PC-9 (cell line): ENCODE results near the gene FAM53A. TPM values are rescaled to one million over a fixed set of nuclear protein-coding genes. Genes with fewer than 3 reads are reported as not detected.

Experiments
- BruUV-seq: library from RNA; stranded (reverse); fragments of 400-500 nt; replicated peaks from 2 replicates; lab custom pipeline; 2021; lab: Mats Ljungman, UMichigan
- CTCF ChIA-PET: fragments of 300-600 bp; sonication (Branson Sonifier 250); formaldehyde crosslinking; loops from one replicate; lab custom pipeline; 2022; ENCODE audit warnings: antibody characterized with exemption; lab: Charles Lee
- POLR2A ChIA-PET: fragments of 300-600 bp; sonication (Branson Sonifier 250); formaldehyde crosslinking; loops from one replicate; lab custom pipeline; 2022; ENCODE audit warnings: antibody characterized with exemption; ENCODE audit not compliant: unreplicated experiment; lab: Charles Lee
- DNase-seq, 2 experiments: peaks; one replicate each; pipeline versions ENCODE4 v3.0.0 to v3.0.0-alpha.2; 2015 to 2022; ENCODE audit warnings: mixed read lengths in 1 of 2
- H2AFZ ChIP-seq: fragments of 200-600 bp; sonication (generic); 2 replicates; pipeline ENCODE4 v1.8.1; 2017; ENCODE audit warnings: antibody characterized with exemption
- H3F3A ChIP-seq: fragments of 200-600 bp; sonication (generic); 2 replicates; pipeline ENCODE4 v1.8.1; 2017; ENCODE audit warnings: antibody characterized with exemption, mild to moderate bottlenecking, low read depth; ENCODE audit not compliant: insufficient read depth
- H3K27ac ChIP-seq: fragments of 200-600 bp; sonication (generic); 2 replicates; pipeline ENCODE4 v1.6.1; 2016; ENCODE audit warnings: mixed run types
- H3K27me3 ChIP-seq: fragments of 200-600 bp; sonication (generic); 2 replicates; pipeline ENCODE4 v1.6.1; 2016; ENCODE audit warnings: low read depth, mixed run types; ENCODE audit not compliant: insufficient read depth
- H3K36me3 ChIP-seq: fragments of 200-600 bp; sonication (generic); 2 replicates; pipeline ENCODE4 v1.6.1; 2016; ENCODE audit warnings: low read depth, mixed run types
- H3K4me1 ChIP-seq: fragments of 200-600 bp; sonication (generic); replicated peaks from 2 replicates; pipeline ENCODE4 v1.6.1; 2016; ENCODE audit warnings: mixed run types; ENCODE audit not compliant: insufficient read depth
- H3K4me2 ChIP-seq: fragments of 200-600 bp; sonication (generic); 2 replicates; pipeline ENCODE4 v1.6.1; 2017; ENCODE audit warnings: mixed run types
- H3K4me3 ChIP-seq: fragments of 200-600 bp; sonication (generic); 2 replicates; pipeline ENCODE4 v1.6.1; 2016; ENCODE audit warnings: mixed run types
- H3K79me2 ChIP-seq: fragments of 200-600 bp; sonication (generic); 2 replicates; pipeline ENCODE4 v1.6.1; 2017; ENCODE audit warnings: low read depth, mixed run types
- H3K9me2 ChIP-seq: fragments of 200-600 bp; sonication (generic); 2 replicates; pipeline ENCODE4 v1.8.1; 2017; ENCODE audit warnings: mild to moderate bottlenecking; ENCODE audit not compliant: insufficient read depth
- H3K9me3 ChIP-seq: fragments of 200-600 bp; sonication (generic); 2 replicates; pipeline ENCODE4 v1.8.1; 2016; ENCODE audit warnings: low read depth; ENCODE audit not compliant: insufficient read depth
- H4K20me1 ChIP-seq: fragments of 200-600 bp; sonication (generic); 2 replicates; pipeline ENCODE4 v1.8.1; 2017; ENCODE audit not compliant: insufficient read depth
- EZH2 ChIP-seq: fragments of 200-600 bp; sonication (generic); IDR thresholded peaks from 2 replicates; pipeline ENCODE4 v1.8.0; 2017; ENCODE audit warnings: antibody characterized with exemption, low read depth
- intact Hi-C: fragments of 100-400 bp; cut with micrococcal nuclease; formaldehyde crosslinking; loops from one replicate; pipeline ENCODE4 v1.10.0; 2022; ENCODE audit not compliant: unreplicated experiment
- total RNA-seq: library from RNA; stranded (reverse); gene quantifications from 2 replicates; pipeline ENCODE4 v1.2.3, GENCODE V29; 2021
- TF ChIP-seq, protein P1 (sequence below): fragments of 200-600 bp; sonication (generic); conservative IDR thresholded peaks from 2 replicates; pipeline ENCODE4 v1.6.1; 2017; ENCODE audit warnings: mixed run types, antibody characterized with exemption, mild to moderate bottlenecking, moderate library complexity

Gene FAM53A
- total RNA-seq, 1 experiment from 2014 or later, result 4.0 TPM

DNA sequence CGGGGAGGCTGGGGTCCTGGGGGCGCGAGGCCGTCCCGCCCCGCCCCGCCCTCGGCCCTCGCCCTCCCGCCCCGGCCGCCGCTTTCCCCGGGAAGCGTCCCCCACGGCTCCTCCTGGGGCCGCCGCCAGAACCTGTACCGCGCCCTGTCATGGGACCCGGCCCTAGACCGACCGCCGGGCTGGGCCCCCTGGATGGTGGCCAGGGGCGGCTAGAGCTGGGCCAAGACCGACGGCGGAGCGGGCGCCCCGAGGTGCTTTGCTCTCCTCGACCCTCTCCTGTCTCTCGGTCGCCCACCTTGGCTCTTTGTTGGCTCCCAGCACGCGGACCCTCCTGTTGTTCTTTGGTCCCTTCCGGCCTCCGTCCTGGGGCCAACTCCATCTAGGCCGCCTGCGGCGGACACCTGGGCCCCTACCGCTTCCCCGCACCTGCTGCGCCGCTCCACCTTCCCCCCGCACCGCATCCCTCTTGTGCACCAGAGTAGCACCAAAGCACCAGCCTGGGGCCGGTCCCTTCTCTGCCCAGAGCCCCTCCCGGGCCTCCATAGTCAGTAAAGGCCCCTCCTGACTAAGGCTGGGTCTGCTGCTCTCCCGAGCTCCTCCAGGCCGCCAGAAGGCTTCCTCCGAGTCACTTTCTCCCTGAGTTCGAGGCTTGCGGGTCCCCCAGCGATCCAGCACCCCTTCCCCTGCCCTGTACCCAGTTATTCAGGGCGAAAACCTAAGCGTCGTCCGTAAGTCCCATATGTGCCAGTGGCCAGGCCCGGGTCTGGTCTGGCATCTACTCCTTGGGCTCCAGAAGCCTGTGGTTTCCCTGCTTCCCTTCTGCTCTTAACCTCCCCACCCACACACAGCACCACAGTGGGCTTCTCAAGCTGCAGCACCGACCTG lies 37.8 kb upstream of the FAM53A start:
- POLR2A ChIA-PET, result interaction anchor here (0.6 kb wide), 1 partner anchor 60 kb away, joined by 4 read pairs; no protein-coding TSS in a partner anchor
- peaks cover 82% of the 10 kb centered on the region for H3K79me2 ChIP-seq
- peaks cover 41% of the 10 kb centered on the region for H3K4me1 ChIP-seq
- H3K4me2 ChIP-seq, result peak overlapping the region; percentile 95
- TF ChIP-seq, protein P1, sequence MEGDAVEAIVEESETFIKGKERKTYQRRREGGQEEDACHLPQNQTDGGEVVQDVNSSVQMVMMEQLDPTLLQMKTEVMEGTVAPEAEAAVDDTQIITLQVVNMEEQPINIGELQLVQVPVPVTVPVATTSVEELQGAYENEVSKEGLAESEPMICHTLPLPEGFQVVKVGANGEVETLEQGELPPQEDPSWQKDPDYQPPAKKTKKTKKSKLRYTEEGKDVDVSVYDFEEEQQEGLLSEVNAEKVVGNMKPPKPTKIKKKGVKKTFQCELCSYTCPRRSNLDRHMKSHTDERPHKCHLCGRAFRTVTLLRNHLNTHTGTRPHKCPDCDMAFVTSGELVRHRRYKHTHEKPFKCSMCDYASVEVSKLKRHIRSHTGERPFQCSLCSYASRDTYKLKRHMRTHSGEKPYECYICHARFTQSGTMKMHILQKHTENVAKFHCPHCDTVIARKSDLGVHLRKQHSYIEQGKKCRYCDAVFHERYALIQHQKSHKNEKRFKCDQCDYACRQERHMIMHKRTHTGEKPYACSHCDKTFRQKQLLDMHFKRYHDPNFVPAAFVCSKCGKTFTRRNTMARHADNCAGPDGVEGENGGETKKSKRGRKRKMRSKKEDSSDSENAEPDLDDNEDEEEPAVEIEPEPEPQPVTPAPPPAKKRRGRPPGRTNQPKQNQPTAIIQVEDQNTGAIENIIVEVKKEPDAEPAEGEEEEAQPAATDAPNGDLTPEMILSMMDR, result no peak
- no peak for TF ChIP-seq EZH2
- CTCF ChIA-PET, result interaction anchor here (0.8 kb wide), 1 partner anchor 28 kb away, joined by 4 read pairs; no protein-coding TSS in a partner anchor
- no peaks in the 10 kb centered on the region for H3K9me2 ChIP-seq
- H3K27ac ChIP-seq, result no peak overlapping the region
- BruUV-seq, result no TSS peak
- no peaks in the 10 kb centered on the region for H3K27me3 ChIP-seq
- peak overlapping the region; percentile 74 for H2AFZ ChIP-seq
- intact Hi-C loops, result loop anchor here (10.0 kb wide), 2 partner anchors 173 to 377 kb away; partner anchors contain the start of gene UVSSA
- 0 out of 2 replicates have a peak, but pooled peaks cover 9% of the 10 kb centered on the region for H3K36me3 ChIP-seq
- peaks cover 15% of the 10 kb centered on the region; the same call in 1 of the 2 replicates for H4K20me1 ChIP-seq
- no peak for DNase-seq
- H3K4me3 ChIP-seq, result peak overlapping the region; percentile 93
- H3F3A ChIP-seq, result peaks cover 41% of the 10 kb centered on the region
- no peaks in the 10 kb centered on the region for H3K9me3 ChIP-seq

DNA sequence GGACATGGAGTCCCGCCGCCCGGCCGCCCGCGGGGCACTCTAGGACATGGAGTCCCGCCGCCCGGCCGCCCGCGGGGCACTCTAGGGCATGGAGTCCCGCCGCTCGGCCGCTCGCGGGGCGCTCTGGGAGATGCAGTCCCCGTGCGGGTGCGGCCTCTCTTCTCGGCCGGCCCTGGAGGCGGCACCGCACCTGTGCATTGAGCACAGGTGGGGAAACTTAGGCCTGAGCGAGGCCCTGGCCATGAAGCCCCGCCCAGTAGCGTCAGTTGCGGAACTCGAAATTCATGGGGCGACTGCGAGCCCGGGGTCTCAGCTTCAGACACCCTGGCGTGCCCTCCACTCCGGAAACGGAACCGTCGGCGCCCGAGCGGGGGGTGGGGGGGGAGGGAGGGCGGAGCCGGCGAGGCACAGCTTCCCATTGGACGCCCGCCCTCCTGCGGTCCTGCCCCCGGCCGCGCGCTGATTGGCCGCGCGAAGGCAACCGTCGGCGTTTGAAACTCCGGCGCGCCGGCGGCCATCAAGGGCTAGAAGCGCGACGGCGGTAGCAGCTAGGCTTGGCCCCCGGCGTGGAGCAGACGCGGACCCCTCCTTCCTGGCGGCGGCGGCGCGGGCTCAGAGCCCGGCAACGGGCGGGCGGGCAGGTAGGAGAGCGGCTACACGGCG lies 37.0 kb upstream of the FAM53A start, which contains the start of the genes TACC3 and TMEM129:
Gene TACC3, plus strand, starts transcription at position 519 of the 663 bp plus-strand sequence. CDS start 1,901 bp downstream, outside the sequence.
Gene TMEM129, minus strand, starts transcription at position 321 of the 663 bp plus-strand sequence. CDS start 486 bp downstream, outside the sequence.
- peaks cover 33% of the 10 kb centered on the region for H3K4me1 ChIP-seq

More for the DNA sequence above, 37.0 kb upstream of the FAM53A start, which contains the start of the genes TACC3 and TMEM129:
- Histone ChIP-seq H3K9me2 (no peaks in the 10 kb centered on the region), H3K36me3 (0 out of 2 replicates have a peak, but pooled peaks cover 9% of the 10 kb centered on the region), H2AFZ (peak within 1 kb of the TSS; percentile 74), H4K20me1 (peaks cover 19% of the 10 kb centered on the region; the same call in 1 of the 2 replicates), H3K4me3 (peak within 1 kb of the TSS; percentile 93), H3K79me2 (peaks cover 86% of the 10 kb centered on the region), H3K27ac (peak within 1 kb of the TSS; percentile 48), H3K27me3 (no peaks in the 10 kb centered on the region), H3K4me2 (peak within 1 kb of the TSS; percentile 95), H3F3A (peaks cover 33% of the 10 kb centered on the region; the same call in 1 of the 2 replicates), H3K9me3 (no peaks in the 10 kb centered on the region)
- POLR2A ChIA-PET, result interaction anchor here (0.6 to 0.7 kb wide), 3 partner anchors 28 to 669 kb away, joined by 4 read pairs; no protein-coding TSS in a partner anchor
- no TSS peak for BruUV-seq
- intact Hi-C loops, result loop anchor here (10.0 kb wide), 2 partner anchors 174 to 376 kb away; partner anchors contain the start of gene UVSSA
- no peak for TF ChIP-seq EZH2
- TF ChIP-seq, protein P1, result no peak
- DNase-seq, result peak; percentile 95 to 97
- CTCF ChIA-PET, result no interaction called here
